ENCODE measurements around the gene DCT.

The DCT gene

GRCh38 chr13:94454334-94454733 lies 25.1 kb downstream of the DCT start:
- no peak for DNase-seq (ENCODE audit: low read depth)

GRCh38 chr13:94444826-94445225 lies 34.7 kb downstream of the DCT start:
- DNase-seq (ENCODE audit: low read depth): no peak

GRCh38 chr13:94435604-94436226 lies 43.8 kb downstream of the DCT start:
- DNase-seq (ENCODE audit: low read depth): no peak

GRCh38 chr13:94433055-94433961 lies 46.2 kb downstream of the DCT start:
- DNase-seq (ENCODE audit: low read depth): no peak

GRCh38 chr13:94431987-94432386 lies 47.5 kb downstream of the DCT start:
- DNase-seq (ENCODE audit: low read depth): no peak

- DNase-seq (ENCODE audit: low read depth): no peak
Observed at GRCh38 chr13:94431574-94431973, 47.9 kb downstream of the DCT start.

- no peak for DNase-seq (ENCODE audit: low read depth)
Observed at GRCh38 chr13:94427313-94427953, 52.0 kb downstream of the DCT start.

- no peak for DNase-seq (ENCODE audit: low read depth)
Observed at GRCh38 chr13:94419925-94420305, 59.6 kb downstream of the DCT start.

GRCh38 chr13:94419304-94419924 lies 60.1 kb downstream of the DCT start:
- no peak for DNase-seq (ENCODE audit: low read depth)

- DNase-seq (ENCODE audit: low read depth): no peak
Observed at GRCh38 chr13:94417294-94417693, 62.2 kb downstream of the DCT start.

- no peak for DNase-seq (ENCODE audit: low read depth)
Observed at GRCh38 chr13:94416454-94417080, 62.9 kb downstream of the DCT start.

- DNase-seq (ENCODE audit: low read depth): no peak
Observed at GRCh38 chr13:94415500-94416237, 63.8 kb downstream of the DCT start.

- no peak for DNase-seq (ENCODE audit: low read depth)
Observed at GRCh38 chr13:94414708-94415107, 64.8 kb downstream of the DCT start.

- DNase-seq (ENCODE audit: low read depth): no peak
Observed at GRCh38 chr13:94414141-94414540, 65.3 kb downstream of the DCT start.

- no peak for DNase-seq (ENCODE audit: low read depth)
Observed at GRCh38 chr13:94413598-94413944, 65.9 kb downstream of the DCT start.

GRCh38 chr13:94412870-94413597 lies 66.4 kb downstream of the DCT start:
- DNase-seq (ENCODE audit: low read depth): no peak

GRCh38 chr13:94411747-94412146 lies 67.7 kb downstream of the DCT start:
- no peak for DNase-seq (ENCODE audit: low read depth)

- no peak for DNase-seq (ENCODE audit: low read depth)
Observed at GRCh38 chr13:94408314-94409036, 71.0 kb downstream of the DCT start.

GRCh38 chr13:94400874-94401273 lies 78.6 kb downstream of the DCT start:
- no peak for DNase-seq (ENCODE audit: low read depth)

GRCh38 chr13:94399812-94400211 lies 79.7 kb downstream of the DCT start:
- no peak for DNase-seq (ENCODE audit: low read depth)

Data from activated T-helper 9 cell treated with anti-CD3 and anti-CD28 coated beads, Interleukin-2, amount 50 U/mL, for 16 hours (primary cell).